Spleen (tissue), 7 donors: ENCODE data around the gene RBPJL.

Experiments used
- POLR2AphosphoS5 ChIP-seq, 3 donors: sonication (generic); formaldehyde crosslinking; IDR thresholded peaks; one replicate each; pipeline ENCODE4 v1.5.1; 2017; ENCODE audit warnings: antibody characterized with exemption in 3 of 3
- TF ChIP-seq, protein P1 (sequence below), 11 experiments: fragments of 200-600 bp in 7 of 11; fragments of 450-650 bp in 4 of 11; sonication (generic) in 4 of 11; IDR thresholded peaks in 8 of 11; conservative IDR thresholded peaks in 3 of 11; 1 replicate in 7 of 11; 2 replicates in 4 of 11; pipeline versions ENCODE4 v1.4.0 to v1.8.0; 2016 to 2021; ENCODE audit warnings: antibody characterized with exemption in 11 of 11, inconsistent platforms in 4 of 11, mild to moderate bottlenecking in 1 of 11
- donor health status: DM: no; HTN: no; CAD: no; lungs with moderate emphysema.
- donor health status: DM: no; HTN: no; CAD: no.
- donor health status: DM: no; HTN: no; CAD: no.

DNA sequence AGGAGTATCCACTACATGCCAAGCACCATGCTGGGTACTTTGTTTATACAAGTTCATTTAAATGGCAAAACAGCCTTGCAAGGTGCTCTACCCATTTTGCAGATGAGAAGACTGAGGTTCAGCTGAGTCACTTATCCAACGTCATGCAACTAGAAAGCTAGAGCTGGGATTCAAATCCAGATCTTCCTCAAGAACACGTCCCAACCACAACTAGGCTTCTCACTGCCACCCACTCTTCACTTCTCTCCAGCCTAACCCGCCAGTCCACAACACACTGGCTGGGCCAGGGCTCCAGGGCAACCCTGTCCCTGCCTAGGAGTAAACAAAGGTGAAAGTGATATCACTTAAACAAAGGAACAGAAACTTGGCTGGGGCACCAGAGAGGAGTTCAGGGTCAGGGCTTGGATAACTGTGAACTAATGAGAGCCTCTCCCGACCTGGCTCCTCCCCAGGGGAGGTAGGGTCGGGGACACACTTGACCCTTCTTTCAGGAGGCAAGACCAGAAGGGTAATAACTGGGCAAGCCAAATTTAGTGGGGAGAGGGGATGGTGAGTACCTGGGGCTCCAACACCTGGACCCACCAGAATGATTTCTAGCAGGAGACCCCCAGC, 33.7 kb downstream of the RBPJL start:
- no peak for TF ChIP-seq POLR2AphosphoS5 (IDR thresholded peaks at IDR 0.05)
- TF ChIP-seq, protein P1, sequence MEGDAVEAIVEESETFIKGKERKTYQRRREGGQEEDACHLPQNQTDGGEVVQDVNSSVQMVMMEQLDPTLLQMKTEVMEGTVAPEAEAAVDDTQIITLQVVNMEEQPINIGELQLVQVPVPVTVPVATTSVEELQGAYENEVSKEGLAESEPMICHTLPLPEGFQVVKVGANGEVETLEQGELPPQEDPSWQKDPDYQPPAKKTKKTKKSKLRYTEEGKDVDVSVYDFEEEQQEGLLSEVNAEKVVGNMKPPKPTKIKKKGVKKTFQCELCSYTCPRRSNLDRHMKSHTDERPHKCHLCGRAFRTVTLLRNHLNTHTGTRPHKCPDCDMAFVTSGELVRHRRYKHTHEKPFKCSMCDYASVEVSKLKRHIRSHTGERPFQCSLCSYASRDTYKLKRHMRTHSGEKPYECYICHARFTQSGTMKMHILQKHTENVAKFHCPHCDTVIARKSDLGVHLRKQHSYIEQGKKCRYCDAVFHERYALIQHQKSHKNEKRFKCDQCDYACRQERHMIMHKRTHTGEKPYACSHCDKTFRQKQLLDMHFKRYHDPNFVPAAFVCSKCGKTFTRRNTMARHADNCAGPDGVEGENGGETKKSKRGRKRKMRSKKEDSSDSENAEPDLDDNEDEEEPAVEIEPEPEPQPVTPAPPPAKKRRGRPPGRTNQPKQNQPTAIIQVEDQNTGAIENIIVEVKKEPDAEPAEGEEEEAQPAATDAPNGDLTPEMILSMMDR (IDR thresholded peaks at IDR 0.05 in 8 of 11, conservative IDR thresholded peaks at IDR 0.05 in 3 of 11): no peak
